ENCODE measurements around the gene CERS2. TPM values are rescaled to one million over a fixed set of nuclear protein-coding genes. Genes with fewer than 3 reads are reported as not detected.

The CERS2 gene
- total RNA-seq, 1 donor = 159 TPM

DNA sequence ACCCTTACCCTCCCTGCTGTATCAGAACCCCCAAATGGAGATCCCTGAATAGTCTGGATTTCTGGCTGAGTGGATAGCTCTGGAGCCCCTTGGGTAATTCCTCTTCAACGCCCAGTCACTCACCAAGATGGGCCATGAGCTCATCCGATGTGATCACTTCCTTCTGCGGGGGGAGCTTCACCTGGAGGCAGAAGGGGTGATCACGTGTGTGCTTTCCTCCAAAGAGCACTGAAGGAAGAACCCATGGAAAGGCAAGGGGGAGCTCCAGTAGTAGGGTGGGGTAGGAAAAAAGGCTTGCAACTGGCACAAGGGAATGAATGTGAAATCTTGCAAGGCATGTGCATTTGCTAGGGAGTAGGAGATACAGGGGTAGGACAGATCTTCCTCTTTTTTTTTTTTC is 27.0 kb upstream of the CERS2 start:
- Histone ChIP-seq H3K27me3 (ENCODE audit: insufficient read depth, low read length) (no peaks in the 10 kb centered on the region), H3K4me2 (ENCODE audit: insufficient read depth, low read length) (no peak overlapping the region), H3K9me3 (ENCODE audit: low read depth, low read length) (no peaks in the 10 kb centered on the region), H3K4me1 (ENCODE audit: insufficient read depth, low read length) (peaks cover 32% of the 10 kb centered on the region), H2AFZ (ENCODE audit: low read length) (no peak overlapping the region), H3K79me2 (ENCODE audit: insufficient read depth, low read length) (peaks cover 16% of the 10 kb centered on the region), H3K4me3 (ENCODE audit: insufficient read depth, low read length) (no peak overlapping the region), H3K36me3 (ENCODE audit: insufficient read depth, low read length) (peaks cover 3% of the 10 kb centered on the region), H4K20me1 (ENCODE audit: insufficient read depth, low read length) (no peaks in the 10 kb centered on the region), H3K27ac (ENCODE audit: low read depth, low read length) (no peak overlapping the region)
- DNase-seq (ENCODE audit: insufficient read length, low spot score, missing footprints) = no peak
- TF ChIP-seq, protein P1, sequence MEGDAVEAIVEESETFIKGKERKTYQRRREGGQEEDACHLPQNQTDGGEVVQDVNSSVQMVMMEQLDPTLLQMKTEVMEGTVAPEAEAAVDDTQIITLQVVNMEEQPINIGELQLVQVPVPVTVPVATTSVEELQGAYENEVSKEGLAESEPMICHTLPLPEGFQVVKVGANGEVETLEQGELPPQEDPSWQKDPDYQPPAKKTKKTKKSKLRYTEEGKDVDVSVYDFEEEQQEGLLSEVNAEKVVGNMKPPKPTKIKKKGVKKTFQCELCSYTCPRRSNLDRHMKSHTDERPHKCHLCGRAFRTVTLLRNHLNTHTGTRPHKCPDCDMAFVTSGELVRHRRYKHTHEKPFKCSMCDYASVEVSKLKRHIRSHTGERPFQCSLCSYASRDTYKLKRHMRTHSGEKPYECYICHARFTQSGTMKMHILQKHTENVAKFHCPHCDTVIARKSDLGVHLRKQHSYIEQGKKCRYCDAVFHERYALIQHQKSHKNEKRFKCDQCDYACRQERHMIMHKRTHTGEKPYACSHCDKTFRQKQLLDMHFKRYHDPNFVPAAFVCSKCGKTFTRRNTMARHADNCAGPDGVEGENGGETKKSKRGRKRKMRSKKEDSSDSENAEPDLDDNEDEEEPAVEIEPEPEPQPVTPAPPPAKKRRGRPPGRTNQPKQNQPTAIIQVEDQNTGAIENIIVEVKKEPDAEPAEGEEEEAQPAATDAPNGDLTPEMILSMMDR (IDR thresholded peaks at IDR 0.05; ENCODE audit: extremely low read depth, low read depth, low read length) = no peak

DNA sequence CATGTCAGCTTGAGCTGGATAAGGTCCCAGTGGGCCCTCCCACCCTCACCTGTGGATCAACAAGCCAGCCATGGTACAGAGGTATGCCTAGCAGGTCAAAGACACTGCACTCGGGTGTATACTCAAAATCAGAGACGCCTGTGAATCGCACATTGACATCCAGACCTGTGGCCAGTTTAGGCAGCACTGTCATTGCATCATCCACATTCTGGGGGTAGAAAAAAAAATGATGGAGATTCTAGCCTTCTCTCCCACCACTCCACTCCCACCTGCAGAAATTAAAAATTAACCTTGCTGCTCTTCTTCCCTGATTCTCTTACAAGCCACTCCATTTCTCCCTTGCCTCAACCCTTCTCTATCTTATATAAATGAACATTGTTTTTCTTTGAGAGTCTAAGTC is 25.8 kb upstream of the CERS2 start:
- H3K79me2 ChIP-seq (ENCODE audit: insufficient read depth, low read length) = peaks cover 7% of the 10 kb centered on the region
- no peaks in the 10 kb centered on the region for H3K9me3 ChIP-seq (ENCODE audit: low read depth, low read length)
- peaks cover 22% of the 10 kb centered on the region for H3K4me1 ChIP-seq (ENCODE audit: insufficient read depth, low read length)
- H3K27ac ChIP-seq (ENCODE audit: low read depth, low read length) = no peak overlapping the region
- no peak overlapping the region for H3K4me3 ChIP-seq (ENCODE audit: insufficient read depth, low read length)
- DNase-seq (ENCODE audit: insufficient read length, low spot score, missing footprints) = no peak
- no peak overlapping the region for H2AFZ ChIP-seq (ENCODE audit: low read length)
- no peaks in the 10 kb centered on the region for H3K27me3 ChIP-seq (ENCODE audit: insufficient read depth, low read length)
- no peak overlapping the region for H3K4me2 ChIP-seq (ENCODE audit: insufficient read depth, low read length)
- H4K20me1 ChIP-seq (ENCODE audit: insufficient read depth, low read length) = no peaks in the 10 kb centered on the region
- TF ChIP-seq, protein P1 (IDR thresholded peaks at IDR 0.05; ENCODE audit: extremely low read depth, low read depth, low read length) = no peak
- H3K36me3 ChIP-seq (ENCODE audit: insufficient read depth, low read length) = peaks cover 3% of the 10 kb centered on the region

DNA sequence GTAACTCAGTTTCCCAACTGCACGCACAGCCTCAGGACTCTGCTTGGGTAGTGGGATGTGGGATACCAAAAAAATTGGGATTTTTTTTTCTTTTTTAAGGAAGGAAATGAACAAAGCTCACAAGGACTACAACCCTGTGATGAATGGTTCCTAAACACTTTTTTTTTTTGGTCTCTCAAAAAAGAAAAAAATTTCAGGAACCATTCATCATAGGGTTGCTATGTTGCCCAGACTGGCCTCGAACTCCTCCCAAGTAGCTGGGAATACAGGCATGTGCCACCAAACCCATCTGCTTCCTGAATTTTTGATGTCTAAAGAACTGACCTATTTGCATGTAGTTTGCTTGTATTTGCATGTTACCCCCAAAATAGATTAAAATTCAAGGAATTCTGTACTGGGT is 25.3 kb upstream of the CERS2 start:
- Histone ChIP-seq H3K27me3 (ENCODE audit: insufficient read depth, low read length) (no peaks in the 10 kb centered on the region), H3K79me2 (ENCODE audit: insufficient read depth, low read length) (peaks cover 5% of the 10 kb centered on the region), H3K9me3 (ENCODE audit: low read depth, low read length) (no peaks in the 10 kb centered on the region), H3K4me1 (ENCODE audit: insufficient read depth, low read length) (peaks cover 19% of the 10 kb centered on the region), H2AFZ (ENCODE audit: low read length) (no peak overlapping the region), H3K36me3 (ENCODE audit: insufficient read depth, low read length) (peaks cover 3% of the 10 kb centered on the region), H3K4me2 (ENCODE audit: insufficient read depth, low read length) (no peak overlapping the region), H4K20me1 (ENCODE audit: insufficient read depth, low read length) (no peaks in the 10 kb centered on the region), H3K27ac (ENCODE audit: low read depth, low read length) (peak overlapping the region; percentile 75), H3K4me3 (ENCODE audit: insufficient read depth, low read length) (no peak overlapping the region)
- TF ChIP-seq, protein P1 (IDR thresholded peaks at IDR 0.05; ENCODE audit: extremely low read depth, low read depth, low read length) = no peak
- no peak for DNase-seq (ENCODE audit: insufficient read length, low spot score, missing footprints)

DNA sequence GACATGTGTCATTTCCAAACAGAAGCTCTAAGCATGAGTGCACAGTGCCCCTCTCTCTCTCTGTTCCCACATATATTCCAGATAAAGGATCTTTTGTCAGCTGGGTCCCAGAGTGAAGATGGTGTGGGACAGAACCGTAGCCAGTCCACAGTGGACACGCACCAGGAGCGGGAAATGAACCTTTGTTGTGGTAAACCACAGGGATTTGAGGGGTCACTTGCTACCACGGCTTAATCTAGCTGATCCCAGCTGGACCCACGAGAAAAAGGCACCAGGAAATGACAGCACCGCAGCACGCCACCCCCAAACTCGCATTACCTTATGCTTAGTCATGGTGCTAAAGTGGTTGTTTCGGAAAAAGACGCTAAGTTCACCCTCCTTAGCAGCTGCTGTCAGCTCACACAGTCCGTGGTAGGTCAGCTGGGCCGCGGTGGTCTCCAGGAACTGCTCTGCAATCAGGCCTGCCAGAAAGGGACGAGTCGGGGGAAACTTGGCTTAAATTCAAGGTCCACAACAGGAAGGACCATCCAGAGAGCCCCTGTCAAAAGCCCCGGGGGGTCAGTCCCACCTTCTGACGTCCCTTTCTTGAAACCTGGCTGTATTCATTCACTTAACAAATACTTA is 24.5 kb upstream of the CERS2 start:
- peak overlapping the region; percentile 82 for H2AFZ ChIP-seq (ENCODE audit: low read length)
- peaks cover 3% of the 10 kb centered on the region for H3K36me3 ChIP-seq (ENCODE audit: insufficient read depth, low read length)
- DNase-seq (ENCODE audit: insufficient read length, low spot score, missing footprints) = peak; percentile 90
- H3K4me3 ChIP-seq (ENCODE audit: insufficient read depth, low read length) = peak overlapping the region; percentile 47
- H3K4me2 ChIP-seq (ENCODE audit: insufficient read depth, low read length) = peak overlapping the region; percentile 81
- H3K9me3 ChIP-seq (ENCODE audit: low read depth, low read length) = no peaks in the 10 kb centered on the region
- TF ChIP-seq, protein P1 (IDR thresholded peaks at IDR 0.05; ENCODE audit: extremely low read depth, low read depth, low read length) = no peak
- H3K27ac ChIP-seq (ENCODE audit: low read depth, low read length) = peak overlapping the region; percentile 75
- H3K79me2 ChIP-seq (ENCODE audit: insufficient read depth, low read length) = no peaks in the 10 kb centered on the region
- no peaks in the 10 kb centered on the region for H3K27me3 ChIP-seq (ENCODE audit: insufficient read depth, low read length)
- H3K4me1 ChIP-seq (ENCODE audit: insufficient read depth, low read length) = peaks cover 18% of the 10 kb centered on the region
- H4K20me1 ChIP-seq (ENCODE audit: insufficient read depth, low read length) = no peaks in the 10 kb centered on the region
